SK-N-SH treated with all-trans-retinoic acid at 6 μM for 48 hours (cell line): ENCODE data around the gene ADIPOR2.

Experiments used
- ATAC-seq: fragments of 200-7000 bp; cut with Tn5 transposase; 3 replicates; pipeline ENCODE4 v1.9.1; 2020; ENCODE audit warnings: mild to moderate bottlenecking, moderate library complexity
- ARNTL ChIP-seq: fragments of 450-650 bp; formaldehyde crosslinking; IDR thresholded peaks from 2 replicates; pipeline ENCODE4 v1.5.0; 2020; ENCODE audit warnings: low read depth, mild to moderate bottlenecking, moderate library complexity, borderline replicate concordance
- BACH2 ChIP-seq: fragments of 250-450 bp; sonication (Bioruptor Pico); IDR thresholded peaks from 2 replicates; pipeline ENCODE4 v1.9.0; 2021; ENCODE audit warnings: mild to moderate bottlenecking, borderline replicate concordance
- ESRRG ChIP-seq: fragments of 250-450 bp; sonication (Bioruptor Pico); IDR thresholded peaks from 2 replicates; pipeline ENCODE4 v1.6.1; 2021; ENCODE audit warnings: mild to moderate bottlenecking
- GLIS3 ChIP-seq: fragments of 250-450 bp; sonication (Bioruptor Pico); IDR thresholded peaks from 2 replicates; pipeline ENCODE4 v1.5.0; 2020; ENCODE audit warnings: mild to moderate bottlenecking, moderate library complexity
- OSR1 ChIP-seq: fragments of 250-450 bp; sonication (Bioruptor Pico); IDR thresholded peaks from 2 replicates; pipeline ENCODE4 v1.8.0; 2022; ENCODE audit warnings: moderate library complexity, mild to moderate bottlenecking, inconsistent platforms
- PATZ1 ChIP-seq: fragments of 250-450 bp; sonication (Bioruptor Pico); IDR thresholded peaks from 2 replicates; pipeline ENCODE4 v1.8.0; 2020; ENCODE audit warnings: mild to moderate bottlenecking, moderate library complexity, borderline replicate concordance
- POU6F1 ChIP-seq: fragments of 250-450 bp; sonication (Bioruptor Pico); IDR thresholded peaks from 2 replicates; pipeline ENCODE4 v1.8.0; 2021; ENCODE audit warnings: low read depth, mild to moderate bottlenecking, moderate library complexity, borderline replicate concordance
- PPARA ChIP-seq: fragments of 250-450 bp; sonication (Bioruptor Pico); IDR thresholded peaks from 2 replicates; pipeline ENCODE4 v1.5.0; 2020; ENCODE audit warnings: mild to moderate bottlenecking, borderline replicate concordance
- RARB ChIP-seq: fragments of 250-450 bp; sonication (Bioruptor Pico); IDR thresholded peaks from 2 replicates; pipeline ENCODE4 v1.8.0; 2021; ENCODE audit warnings: mild to moderate bottlenecking, moderate library complexity
- TCF4 ChIP-seq: fragments of 250-450 bp; sonication (Bioruptor Pico); IDR thresholded peaks from 2 replicates; pipeline ENCODE4 v1.8.0; 2021; ENCODE audit warnings: mild to moderate bottlenecking, moderate library complexity, borderline replicate concordance
- TOX ChIP-seq: fragments of 250-450 bp; sonication (Bioruptor Pico); IDR thresholded peaks from 2 replicates; pipeline ENCODE4 v1.8.0; 2021; ENCODE audit warnings: mild to moderate bottlenecking, moderate library complexity, borderline replicate concordance
- ZC3H10 ChIP-seq: fragments of 250-450 bp; sonication (Bioruptor Pico); IDR thresholded peaks from 2 replicates; pipeline ENCODE4 v1.5.1; 2021; ENCODE audit warnings: mild to moderate bottlenecking, moderate library complexity
- ZFP3 ChIP-seq: fragments of 250-450 bp; sonication (Bioruptor Pico); IDR thresholded peaks from 2 replicates; pipeline ENCODE4 v1.5.0; 2020; ENCODE audit warnings: mild to moderate bottlenecking, moderate library complexity
- ZFP30 ChIP-seq: fragments of 450-650 bp; formaldehyde crosslinking; IDR thresholded peaks from 2 replicates; pipeline ENCODE4 v1.5.0; 2022; ENCODE audit warnings: mild to moderate bottlenecking, moderate library complexity
- ZNF565 ChIP-seq: fragments of 450-650 bp; formaldehyde crosslinking; conservative IDR thresholded peaks from 2 replicates; pipeline ENCODE4 v1.5.0; 2020; ENCODE audit warnings: low read depth, mild to moderate bottlenecking, moderate library complexity
- ZNF70 ChIP-seq: fragments of 450-650 bp; formaldehyde crosslinking; IDR thresholded peaks from 2 replicates; pipeline ENCODE4 v1.5.0; 2020; ENCODE audit warnings: mild to moderate bottlenecking, moderate library complexity
- ZNF8 ChIP-seq: fragments of 450-650 bp; formaldehyde crosslinking; IDR thresholded peaks from 2 replicates; pipeline ENCODE4 v1.5.0; 2020; ENCODE audit warnings: mild to moderate bottlenecking, moderate library complexity
- TF ChIP-seq, protein P1 (sequence below): fragments of 250-450 bp; sonication (Bioruptor Pico); IDR thresholded peaks from 2 replicates; pipeline ENCODE4 v1.5.1; 2020; ENCODE audit warnings: low read depth, mild to moderate bottlenecking, moderate library complexity
- TF ChIP-seq, protein P2 (sequence below): fragments of 250-450 bp; sonication (Bioruptor Pico); IDR thresholded peaks from 2 replicates; pipeline ENCODE4 v1.5.0; 2020; ENCODE audit warnings: mild to moderate bottlenecking, moderate library complexity

ADIPOR2 gene

DNA sequence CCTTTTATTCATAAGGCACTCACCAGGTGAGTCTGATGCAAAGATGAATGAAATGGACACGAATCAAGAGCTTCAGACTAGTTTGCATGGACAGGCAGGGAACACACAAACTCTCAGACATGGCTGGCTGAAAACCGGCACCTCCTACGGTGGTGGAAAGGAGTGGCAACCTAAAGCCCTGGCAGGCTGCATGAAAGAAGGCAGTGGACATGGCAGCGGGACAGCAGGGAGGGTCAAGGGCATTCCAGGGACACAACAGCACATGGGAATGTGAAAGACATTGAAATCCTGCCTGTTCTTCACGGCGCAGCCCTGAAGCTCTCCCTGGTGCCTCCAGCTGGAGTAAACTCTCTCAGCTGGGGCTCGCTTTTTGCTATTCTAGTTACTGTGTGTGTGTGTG lies 112.9 kb downstream of the ADIPOR2 start:
- ATAC-seq, result no peak
- TF ChIP-seq OSR1 (no peak), TOX (no peak), ZC3H10 (CRISPR knock-in tag) (no peak), ZNF8 (CRISPR knock-in tag) (no peak), RARB (CRISPR knock-in tag) (no peak), ZFP30 (CRISPR knock-in tag) (no peak)
- TF ChIP-seq, protein P1, sequence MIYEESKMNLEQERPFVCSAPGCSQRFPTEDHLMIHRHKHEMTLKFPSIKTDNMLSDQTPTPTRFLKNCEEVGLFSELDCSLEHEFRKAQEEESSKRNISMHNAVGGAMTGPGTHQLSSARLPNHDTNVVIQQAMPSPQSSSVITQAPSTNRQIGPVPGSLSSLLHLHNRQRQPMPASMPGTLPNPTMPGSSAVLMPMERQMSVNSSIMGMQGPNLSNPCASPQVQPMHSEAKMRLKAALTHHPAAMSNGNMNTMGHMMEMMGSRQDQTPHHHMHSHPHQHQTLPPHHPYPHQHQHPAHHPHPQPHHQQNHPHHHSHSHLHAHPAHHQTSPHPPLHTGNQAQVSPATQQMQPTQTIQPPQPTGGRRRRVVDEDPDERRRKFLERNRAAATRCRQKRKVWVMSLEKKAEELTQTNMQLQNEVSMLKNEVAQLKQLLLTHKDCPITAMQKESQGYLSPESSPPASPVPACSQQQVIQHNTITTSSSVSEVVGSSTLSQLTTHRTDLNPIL (CRISPR knock-in tag), result no peak

GRCh38 chr12:1804545-1805332 lies 113.9 kb downstream of the ADIPOR2 start:
- TF ChIP-seq ARNTL (CRISPR knock-in tag), result no peak
- TF ChIP-seq, protein P2, sequence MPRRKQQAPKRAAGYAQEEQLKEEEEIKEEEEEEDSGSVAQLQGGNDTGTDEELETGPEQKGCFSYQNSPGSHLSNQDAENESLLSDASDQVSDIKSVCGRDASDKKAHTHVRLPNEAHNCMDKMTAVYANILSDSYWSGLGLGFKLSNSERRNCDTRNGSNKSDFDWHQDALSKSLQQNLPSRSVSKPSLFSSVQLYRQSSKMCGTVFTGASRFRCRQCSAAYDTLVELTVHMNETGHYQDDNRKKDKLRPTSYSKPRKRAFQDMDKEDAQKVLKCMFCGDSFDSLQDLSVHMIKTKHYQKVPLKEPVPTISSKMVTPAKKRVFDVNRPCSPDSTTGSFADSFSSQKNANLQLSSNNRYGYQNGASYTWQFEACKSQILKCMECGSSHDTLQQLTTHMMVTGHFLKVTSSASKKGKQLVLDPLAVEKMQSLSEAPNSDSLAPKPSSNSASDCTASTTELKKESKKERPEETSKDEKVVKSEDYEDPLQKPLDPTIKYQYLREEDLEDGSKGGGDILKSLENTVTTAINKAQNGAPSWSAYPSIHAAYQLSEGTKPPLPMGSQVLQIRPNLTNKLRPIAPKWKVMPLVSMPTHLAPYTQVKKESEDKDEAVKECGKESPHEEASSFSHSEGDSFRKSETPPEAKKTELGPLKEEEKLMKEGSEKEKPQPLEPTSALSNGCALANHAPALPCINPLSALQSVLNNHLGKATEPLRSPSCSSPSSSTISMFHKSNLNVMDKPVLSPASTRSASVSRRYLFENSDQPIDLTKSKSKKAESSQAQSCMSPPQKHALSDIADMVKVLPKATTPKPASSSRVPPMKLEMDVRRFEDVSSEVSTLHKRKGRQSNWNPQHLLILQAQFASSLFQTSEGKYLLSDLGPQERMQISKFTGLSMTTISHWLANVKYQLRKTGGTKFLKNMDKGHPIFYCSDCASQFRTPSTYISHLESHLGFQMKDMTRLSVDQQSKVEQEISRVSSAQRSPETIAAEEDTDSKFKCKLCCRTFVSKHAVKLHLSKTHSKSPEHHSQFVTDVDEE (CRISPR knock-in tag), result peak; percentile 65; the same call in 1 of the 2 replicates
- TF ChIP-seq TCF4 (CRISPR knock-in tag), result no peak; the same call in 1 of the 2 replicates
- TF ChIP-seq ZNF70, result no peak
- TF ChIP-seq PPARA, result no peak
- ATAC-seq, result peak; percentile 97

- ATAC-seq, result no peak
- TF ChIP-seq, protein P1 (CRISPR knock-in tag), result no peak
- TF ChIP-seq RARB (CRISPR knock-in tag), result no peak
- no peak for TF ChIP-seq POU6F1
- no peak for TF ChIP-seq TOX
- TF ChIP-seq OSR1, result no peak
- TF ChIP-seq, protein P2 (CRISPR knock-in tag), result no peak
- no peak for TF ChIP-seq ZNF565 (CRISPR knock-in tag)
- no peak for TF ChIP-seq BACH2 (CRISPR knock-in tag)
- no peak for TF ChIP-seq ESRRG
- TF ChIP-seq ARNTL (CRISPR knock-in tag), result no peak
- TF ChIP-seq GLIS3 (CRISPR knock-in tag), result no peak
- no peak for TF ChIP-seq TCF4 (CRISPR knock-in tag)
- no peak for TF ChIP-seq PATZ1 (CRISPR knock-in tag)
- no peak for TF ChIP-seq ZFP3 (CRISPR knock-in tag)
- no peak for TF ChIP-seq ZC3H10 (CRISPR knock-in tag)
Observed at GRCh38 chr12:1805441-1806081, 114.7 kb downstream of the ADIPOR2 start.
